NB4 (cell line): ENCODE results near the gene DMWD.

ENCODE experiments used
- CTCF ChIP-seq: IDR thresholded peaks from one replicate; pipeline ENCODE4 v1.5.1; 2012; ENCODE audit warnings: low read depth, low read length
- MYC ChIP-seq: IDR thresholded peaks from 2 replicates; pipeline ENCODE4 v1.6.1; 2011; ENCODE audit warnings: low read depth, low read length
- POLR2A ChIP-seq: IDR thresholded peaks from 2 replicates; pipeline ENCODE4 v1.6.1; 2011; ENCODE audit warnings: mild to moderate bottlenecking; ENCODE audit not compliant: insufficient read length; ENCODE audit errors: extremely low read depth

DNA sequence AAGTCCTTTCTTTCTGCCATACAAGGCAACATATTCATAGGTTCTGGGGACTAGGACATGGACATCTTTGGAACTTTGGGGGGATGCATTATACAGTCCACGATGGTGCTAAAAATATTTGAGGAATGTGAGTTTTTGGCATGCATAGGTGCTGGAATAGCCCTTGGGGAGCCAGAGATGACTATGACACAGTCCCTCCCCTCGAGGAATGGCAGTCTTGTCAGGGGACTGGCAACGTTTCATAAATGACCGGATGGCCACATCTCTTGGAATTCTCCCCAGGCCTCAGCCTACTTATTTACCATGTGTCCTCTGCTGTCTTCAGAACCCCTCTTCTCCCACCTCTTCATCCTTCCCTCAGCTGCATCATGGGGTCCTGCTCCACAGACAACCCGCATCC, 45.8 kb downstream of the DMWD start:
- TF ChIP-seq CTCF (no peak), POLR2A (no peak), MYC (no peak)
